HepG2 (cell line): ENCODE results near the gene APCDD1L. TPM values are rescaled to one million over a fixed set of nuclear protein-coding genes. Genes with fewer than 3 reads are reported as not detected.

ENCODE experiments used
- ATAC-seq: fragments of 200-7000 bp; cut with Tn5 transposase; 3 replicates; pipeline ENCODE4 v1.9.1; 2020; ENCODE audit warnings: mild to moderate bottlenecking, moderate library complexity
- BruUV-seq: library from RNA; stranded (reverse); fragments of 400-500 nt; replicated peaks from 2 replicates; lab custom pipeline; 2021; lab: Mats Ljungman, UMichigan
- CTCF ChIA-PET: fragments of 300-600 bp; formaldehyde crosslinking; extraction: SDS; loops from one replicate; lab custom pipeline; 2021; ENCODE audit warnings: low total read pairs, inconsistent platforms, low intra/inter-chr PET ratio; lab: Yijun Ruan, JAX
- POLR2A ChIA-PET: fragments of 350-600 bp; sonication (Branson Sonifier 250); formaldehyde crosslinking; loops from one replicate; lab custom pipeline; 2020; ENCODE audit warnings: antibody characterized with exemption, inconsistent platforms; lab: Yijun Ruan, JAX
- DNase-seq: peaks from one replicate; pipeline ENCODE4 v3.0.0-alpha.2; 2015; ENCODE audit warnings: low spot score
- FAIRE-seq: peaks from 3 replicates; lab custom pipeline; 2011; peaks lifted over from hg19 to GRCh38; lab: Jason Lieb, UNC
- H2AFZ ChIP-seq: one replicate; pipeline ENCODE4 v1.6.1; 2011; ENCODE audit warnings: low read length, inconsistent platforms
- H3K27ac ChIP-seq: fragments of 300-600 bp; 3 replicates; pipeline ENCODE4 v1.8.0; 2011; ENCODE audit warnings: mixed run types, mild to moderate bottlenecking, mixed read lengths, low read length, inconsistent platforms; ENCODE audit not compliant: insufficient read depth; ENCODE audit errors: extremely low read length
- H3K27me3 ChIP-seq, 2 experiments: fragments of 200-600 bp in 1 of 2; 2 replicates in 1 of 2; 3 replicates in 1 of 2; pipeline versions ENCODE4 v1.6.0 to v1.8.0; 2011; ENCODE audit warnings: low read length in 2 of 2, mild to moderate bottlenecking in 2 of 2, moderate library complexity in 2 of 2, inconsistent platforms in 1 of 2; ENCODE audit not compliant: insufficient read depth in 2 of 2, control insufficient read depth in 1 of 2
- H3K36me3 ChIP-seq, 2 experiments: fragments of 200-600 bp in 1 of 2; replicated peaks in 1 of 2; 2 replicates in 1 of 2; 3 replicates in 1 of 2; pipeline versions ENCODE4 v1.5.1 to v1.8.0; 2011; ENCODE audit warnings: low read length in 2 of 2, inconsistent platforms in 1 of 2; ENCODE audit not compliant: insufficient read depth in 2 of 2, control insufficient read depth in 1 of 2
- H3K4me1 ChIP-seq: 2 replicates; pipeline ENCODE4 v1.5.1; 2012; ENCODE audit warnings: low read length, inconsistent platforms; ENCODE audit not compliant: insufficient read depth
- H3K4me2 ChIP-seq: 2 replicates; pipeline ENCODE4 v1.6.0; 2011; ENCODE audit warnings: low read depth, low read length, inconsistent platforms
- H3K4me3 ChIP-seq, 3 experiments: fragments of 200-600 bp in 1 of 3; sonication (generic), shearing (Covaris generic) in 1 of 3; replicated peaks in 1 of 3; 2 replicates each; pipeline ENCODE4 v1.5.1; 2011 to 2016; ENCODE audit warnings: low read length in 3 of 3, inconsistent platforms in 2 of 3, low read depth in 2 of 3, mild to moderate bottlenecking in 2 of 3, control low read depth in 1 of 3, mixed read lengths in 1 of 3; ENCODE audit not compliant: insufficient read depth in 1 of 3
- H3K79me2 ChIP-seq: one replicate; pipeline ENCODE4 v1.6.1; 2011; ENCODE audit warnings: low read length, inconsistent platforms; ENCODE audit not compliant: insufficient read depth
- H3K9ac ChIP-seq: 2 replicates; pipeline ENCODE4 v1.6.0; 2011; ENCODE audit warnings: mild to moderate bottlenecking, low read depth, low read length, inconsistent platforms; ENCODE audit not compliant: insufficient read depth
- H3K9me3 ChIP-seq: 2 replicates; pipeline ENCODE4 v1.5.1; 2012; ENCODE audit warnings: mild to moderate bottlenecking, low read length
- H4K20me1 ChIP-seq: 2 replicates; pipeline ENCODE4 v1.6.0; 2011; ENCODE audit warnings: inconsistent platforms, mild to moderate bottlenecking, low read length, moderate library complexity; ENCODE audit not compliant: insufficient read depth
- HDAC1 ChIP-seq: sonication (generic); formaldehyde crosslinking; IDR thresholded peaks from 2 replicates; pipeline ENCODE4 v1.5.1; 2020; ENCODE audit warnings: mild to moderate bottlenecking, missing genetic modification reagents
- RNF219 ChIP-seq: sonication (generic); formaldehyde crosslinking; IDR thresholded peaks from 2 replicates; pipeline ENCODE4 v1.5.0; 2020; ENCODE audit warnings: mild to moderate bottlenecking, missing genetic modification reagents
- ZBTB43 ChIP-seq: sonication (generic); formaldehyde crosslinking; conservative IDR thresholded peaks from 2 replicates; pipeline ENCODE4 v1.4.0; 2020; ENCODE audit warnings: missing genetic modification reagents
- ZNF570 ChIP-seq: sonication (generic); formaldehyde crosslinking; IDR thresholded peaks from 2 replicates; pipeline ENCODE4 v1.4.0; 2020; ENCODE audit warnings: mild to moderate bottlenecking, missing genetic modification reagents, borderline replicate concordance
- whole genome bisulfite sequencing: methylation state at CpG from one replicate; pipeline ENCODE4 v1.1.6; 2017; ENCODE audit warnings: low lambda C conversion rate; 5-methylcytosine and 5-hydroxymethylcytosine counted together
- in situ Hi-C: cut with HindIII; loops from 2 replicates; pipeline ENCODE4 v1.10.0; 2017; ENCODE audit warnings: low pct_unique_long_range_greater_than_20kb; ENCODE audit not compliant: extremely low pct_ligation_motif_present
- intact Hi-C: fragments of 100-400 bp; cut with micrococcal nuclease; formaldehyde crosslinking; loops from one replicate; pipeline ENCODE4 v1.10.0; 2022; ENCODE audit not compliant: unreplicated experiment
- polyA plus RNA-seq, 8 experiments: library from polyadenylated mRNA; depleted of rRNA in 3 of 8; stranded (reverse) in 7 of 8; unstranded in 1 of 8; fragments of >200 nt; fragmentation: Illumina TruSeq in 4 of 8; extraction: Trizol in 4 of 8; gene quantifications; 2 replicates each; pipeline versions ENCODE4 v1.2.1 to v1.2.3, GENCODE V29; 2011 to 2016; ENCODE audit warnings: low read depth in 4 of 8, missing spikeins in 1 of 8, mixed read lengths in 1 of 8; ENCODE audit not compliant: insufficient read depth in 1 of 8
- total RNA-seq, 5 experiments: library from RNA; depleted of rRNA; stranded (reverse); fragments of >200 nt; fragmentation: Illumina TruSeq; extraction: Trizol; gene quantifications; 2 replicates each; pipeline ENCODE4 v1.2.3, GENCODE V29; 2016; ENCODE audit warnings: low read depth in 1 of 5

APCDD1L gene
- total and polyA plus RNA-seq, 2 of the 13 experiments (the other 11 are each of a cell fraction or from before 2014, with no cell fraction given) = not detected

GRCh38 chr20:58480551-58481336, 34.5 kb downstream of the APCDD1L start:
- WGBS = 53% methylated on average over 16 of the region's 16 CpGs
- DNase-seq = no peak
- Histone ChIP-seq H3K79me2 (no peaks in the 10 kb centered on the region), H3K27ac (no peak overlapping the region), H3K4me3 (no peak overlapping the region), H3K4me2 (no peak overlapping the region), H3K9ac (no peak overlapping the region), H3K27me3 (peaks cover 0 to 21% of the 10 kb centered on the region in 2 experiments; a peak in 1 of 5 replicates), H2AFZ (no peak overlapping the region), H4K20me1 (no peaks in the 10 kb centered on the region), H3K9me3 (peaks cover 10% of the 10 kb centered on the region), H3K4me1 (no peaks in the 10 kb centered on the region), H3K36me3 (no peaks in the 10 kb centered on the region)
- ATAC-seq = no peak
- FAIRE-seq = no peak
- intact Hi-C loops (no loop called here), in situ Hi-C loops (loop anchor here (10.0 kb wide), 1 partner anchor 364 kb away; no protein-coding TSS in a partner anchor)
- CTCF ChIA-PET = interaction anchor here (1.1 to 1.8 kb wide), 2 partner anchors 358 to 372 kb away, joined by 7 to 12 read pairs; partner anchors contain the start of gene GNAS
- TF ChIP-seq ZNF570 (CRISPR knock-in tag) (no peak), ZBTB43 (no peak), RNF219 (no peak), HDAC1 (0 out of 2 replicates have a peak, but pooled peaks have one; percentile 15)
- POLR2A ChIA-PET = no interaction called here
- no TSS peak for BruUV-seq
